ENCODE results near the gene MSH3. TPM values are rescaled to one million over a fixed set of nuclear protein-coding genes. Genes with fewer than 3 reads are reported as not detected.
"Not testable (repeated sequence)": the region's sequence is repeated elsewhere in the genome, so short reads cannot be mapped to it uniquely, and the experiment has no call there.

The MSH3 gene
- total RNA-seq, 1 donor from 2014 or later, result 10.0 TPM

DNA sequence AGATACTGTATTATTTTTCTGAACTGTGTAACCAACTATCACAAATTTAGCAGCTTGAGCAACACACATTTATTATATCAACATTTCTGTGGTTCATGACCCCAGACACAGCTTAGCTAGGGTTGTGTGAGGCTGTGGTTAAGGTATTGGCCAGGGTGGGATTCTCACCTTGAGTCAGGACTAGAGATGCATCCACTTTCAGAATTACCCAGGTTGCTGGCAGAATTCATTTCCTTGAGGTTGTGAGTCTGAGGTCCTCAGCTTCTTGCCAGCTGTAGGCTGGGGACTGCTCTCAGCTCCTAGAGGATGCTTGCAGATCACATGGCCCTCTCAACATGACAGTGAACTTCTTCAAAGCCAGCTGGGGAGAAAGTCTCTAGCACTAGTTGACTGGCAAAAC lies 183.2 kb downstream of the MSH3 start:
- no peak for DNase-seq (ENCODE audit: extremely low read depth, low read depth, low spot score)

DNA sequence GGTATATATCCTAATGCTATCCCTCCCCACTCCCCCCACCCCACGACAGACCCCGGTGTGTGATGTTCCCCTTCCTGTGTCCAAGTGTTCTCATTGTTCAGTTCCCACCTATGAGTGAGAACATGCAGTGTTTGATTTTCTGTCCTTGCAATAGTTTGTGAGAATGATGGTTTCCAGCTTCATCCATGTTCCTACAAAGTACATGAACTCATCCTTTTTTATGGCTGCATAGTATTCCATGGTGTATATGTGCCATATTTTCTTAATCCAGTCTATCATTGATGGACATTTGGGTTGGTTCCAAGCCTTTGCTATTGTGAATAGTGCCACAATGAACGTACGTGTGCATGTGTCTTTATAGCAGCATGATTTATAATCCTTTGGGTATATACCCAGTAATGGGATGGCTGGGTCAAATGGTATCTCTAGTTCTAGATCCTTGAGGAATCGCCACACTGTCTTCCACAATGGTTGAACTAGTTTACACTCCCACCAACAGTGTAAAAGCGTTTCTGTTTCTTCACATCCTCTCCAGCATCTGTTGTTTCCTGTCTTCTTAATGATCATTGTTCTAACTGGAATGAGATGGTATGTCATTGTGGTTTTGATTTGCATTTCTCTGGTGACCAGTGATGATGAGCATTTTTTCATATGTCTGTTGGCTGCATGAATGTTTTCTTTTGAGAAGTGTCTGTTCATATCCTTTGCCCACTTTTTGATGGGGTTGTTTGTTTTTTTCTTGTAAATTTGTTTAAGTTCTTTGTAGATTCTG lies 186.8 kb downstream of the MSH3 start:
- not testable (repeated sequence) for DNase-seq (ENCODE audit: extremely low read depth, low read depth, low spot score)

DNA sequence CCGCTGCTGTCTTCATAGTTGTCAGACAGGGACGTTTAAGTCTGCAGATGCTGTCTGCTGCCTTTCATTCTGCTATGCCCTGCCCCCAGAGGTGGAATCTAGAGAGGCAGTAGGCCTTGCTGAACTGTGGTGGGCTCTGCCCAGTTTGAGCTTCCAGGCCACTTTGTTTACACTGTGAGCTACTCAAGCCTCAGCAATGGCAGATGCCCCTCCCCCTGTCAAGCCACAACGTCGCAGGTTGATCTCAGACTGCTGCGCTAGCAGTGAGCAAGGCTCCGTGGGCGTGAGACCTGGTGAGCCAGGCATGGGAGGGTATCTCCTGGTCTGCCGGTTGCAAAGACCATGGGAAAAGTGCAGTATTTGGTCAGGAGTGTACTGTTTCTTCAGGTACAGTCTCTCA lies 192.0 kb downstream of the MSH3 start:
- DNase-seq (ENCODE audit: extremely low read depth, low read depth, low spot score), result not testable (repeated sequence)

DNA sequence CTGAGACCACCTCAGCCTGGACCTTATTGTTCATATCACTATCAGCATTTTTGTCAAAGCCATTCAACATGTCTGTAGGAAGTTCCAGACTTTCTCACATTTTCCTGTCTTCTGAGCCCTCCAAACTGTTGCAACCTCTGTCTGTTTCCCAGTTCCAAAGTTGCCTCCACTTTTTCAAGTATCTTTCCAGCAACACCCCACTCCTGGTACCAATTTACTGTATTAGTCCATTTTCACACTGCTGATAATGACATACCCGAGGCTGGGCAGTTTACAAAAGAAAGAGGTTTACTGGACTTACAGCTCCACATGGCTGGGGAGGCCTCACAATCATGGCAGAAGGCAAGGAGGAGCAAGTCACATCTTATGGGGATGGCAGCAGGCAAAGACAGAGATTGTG lies 195.7 kb downstream of the MSH3 start:
- DNase-seq (ENCODE audit: extremely low read depth, low read depth, low spot score), result not testable (repeated sequence)

DNA sequence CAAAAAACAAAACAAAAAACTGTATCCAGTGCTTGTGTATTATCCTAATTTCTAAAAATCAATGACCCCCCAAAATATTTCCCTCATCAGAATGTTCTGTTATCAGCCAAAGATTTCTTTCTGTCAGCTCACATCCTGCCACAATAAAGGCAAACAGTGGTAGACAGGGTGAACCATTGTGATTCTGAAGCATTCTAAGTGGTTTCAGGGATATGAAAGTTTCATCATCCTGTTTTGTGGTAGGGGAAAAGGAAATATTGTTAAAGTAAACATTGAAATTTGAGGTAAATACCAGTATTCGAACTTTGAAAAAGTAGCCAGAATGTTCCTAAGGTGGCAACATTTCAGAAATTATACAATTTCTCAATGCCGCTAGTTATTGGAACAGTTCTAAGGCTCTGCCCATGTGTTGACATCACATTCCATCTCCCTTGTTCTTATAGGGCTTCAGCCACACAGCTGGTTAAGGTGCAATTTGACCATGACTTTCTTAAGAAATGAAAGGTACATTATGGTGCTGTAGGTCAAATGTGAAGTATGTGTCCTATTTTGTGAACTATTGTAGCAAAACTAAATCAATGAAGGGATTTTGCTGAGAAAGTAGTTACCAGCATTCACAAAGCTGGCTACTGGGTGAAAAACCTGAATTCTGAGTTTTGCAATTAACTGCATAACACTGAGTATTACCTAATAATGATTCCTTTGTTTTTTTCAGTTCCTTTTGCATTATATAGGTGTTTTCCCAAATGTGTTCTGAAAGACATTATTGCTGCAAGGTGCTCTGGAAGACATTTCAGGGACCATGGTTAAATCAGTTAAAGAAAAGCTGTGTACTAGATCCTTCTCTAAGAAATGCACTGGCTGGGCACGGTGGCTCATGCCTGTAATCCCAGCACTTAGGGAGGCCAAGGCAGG lies 198.1 kb downstream of the MSH3 start:
- no peak for DNase-seq (ENCODE audit: extremely low read depth, low read depth, low spot score)

DNA sequence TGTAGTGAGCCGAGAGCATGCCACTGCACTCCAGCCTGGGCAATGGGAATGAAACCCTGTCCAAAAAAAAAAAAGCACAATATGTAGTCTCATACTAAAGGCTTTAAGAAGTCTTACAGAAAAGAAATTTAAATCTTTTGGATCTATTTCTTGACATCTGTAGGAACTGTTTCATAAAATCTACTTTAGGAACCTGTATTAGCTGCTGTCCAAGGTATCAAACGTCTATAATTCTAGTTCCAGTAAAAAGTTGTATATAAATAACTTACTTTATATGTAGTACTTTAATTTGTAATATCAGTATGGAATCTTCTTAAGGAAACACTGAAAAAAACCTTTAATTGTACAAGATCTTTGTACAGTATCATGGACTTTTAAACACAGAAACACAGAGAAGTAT lies 199.0 kb downstream of the MSH3 start:
- DNase-seq (ENCODE audit: extremely low read depth, low read depth, low spot score), result no peak

DNA sequence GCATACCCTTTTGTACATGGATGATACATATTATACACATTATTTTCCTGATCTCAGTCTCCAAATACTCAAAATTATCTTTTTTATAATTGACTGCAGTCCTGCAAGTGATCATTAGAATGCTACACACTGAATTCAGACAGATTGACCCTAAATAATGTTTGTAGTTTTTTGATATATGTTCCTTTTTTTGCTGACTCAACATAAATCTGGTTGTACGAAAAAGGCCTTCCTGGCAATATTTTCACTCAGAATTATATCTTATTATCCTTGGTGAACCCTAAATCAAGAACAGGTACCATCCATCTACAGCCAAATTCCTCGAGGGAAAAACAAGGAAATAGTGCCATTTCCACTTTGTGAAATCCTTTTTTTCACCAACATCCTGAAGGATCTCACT lies 200.1 kb downstream of the MSH3 start:
- no peak for DNase-seq (ENCODE audit: extremely low read depth, low read depth, low spot score)

DNA sequence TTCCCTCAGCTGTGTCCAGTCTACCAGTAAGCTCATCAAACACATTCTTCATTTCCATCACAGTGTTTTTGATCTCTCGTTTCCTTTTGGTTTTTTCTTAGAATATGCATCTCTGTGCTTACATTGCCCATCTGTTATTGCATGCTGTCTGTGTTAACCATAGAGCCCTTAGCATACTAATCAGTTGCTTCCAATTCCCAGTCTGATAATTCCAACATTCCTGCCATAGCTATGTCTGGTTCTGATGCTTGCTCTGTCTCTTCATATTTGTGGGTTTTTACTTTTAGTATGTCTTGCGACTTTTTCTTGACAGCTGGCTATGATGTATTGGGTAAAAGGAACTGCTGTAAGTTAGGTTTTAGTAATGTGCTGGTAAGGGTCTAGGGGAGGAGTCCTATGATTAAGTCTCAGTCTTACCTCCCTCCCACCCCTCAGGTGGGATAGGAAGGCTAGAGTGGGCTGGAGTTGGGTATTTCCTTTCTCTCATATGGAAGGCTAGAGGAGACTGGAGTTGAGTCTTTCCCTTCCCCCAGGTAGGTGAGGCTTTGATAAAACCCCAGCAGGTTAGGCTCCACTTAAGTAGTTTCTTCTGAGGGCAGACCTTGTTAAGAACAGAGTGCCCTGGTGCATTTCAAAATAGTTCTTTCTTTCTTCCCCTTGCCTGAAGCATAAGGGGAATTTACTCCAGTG lies 206.6 kb downstream of the MSH3 start:
- DNase-seq (ENCODE audit: extremely low read depth, low read depth, low spot score), result no peak

DNA sequence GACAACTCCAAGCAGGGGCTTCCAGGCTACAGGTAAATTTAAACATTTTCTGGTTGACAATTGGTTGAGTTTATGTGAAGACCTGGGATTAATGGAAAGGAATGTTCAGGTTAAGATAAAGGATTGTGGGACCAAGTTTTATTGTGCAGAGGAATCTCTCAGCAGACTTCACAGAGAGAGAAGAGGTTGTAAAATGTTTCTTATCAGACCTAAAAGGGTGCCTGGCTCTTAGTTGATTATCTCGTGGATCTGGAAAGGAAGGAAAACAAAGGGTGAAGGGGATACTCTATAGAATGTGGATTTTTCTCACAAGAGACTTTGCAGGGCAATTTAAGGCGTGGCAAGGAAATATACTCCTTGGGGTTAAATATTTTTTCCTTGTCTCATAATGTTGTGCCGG lies 209.3 kb downstream of the MSH3 start:
- no peak for DNase-seq (ENCODE audit: extremely low read depth, low read depth, low spot score)

DNA sequence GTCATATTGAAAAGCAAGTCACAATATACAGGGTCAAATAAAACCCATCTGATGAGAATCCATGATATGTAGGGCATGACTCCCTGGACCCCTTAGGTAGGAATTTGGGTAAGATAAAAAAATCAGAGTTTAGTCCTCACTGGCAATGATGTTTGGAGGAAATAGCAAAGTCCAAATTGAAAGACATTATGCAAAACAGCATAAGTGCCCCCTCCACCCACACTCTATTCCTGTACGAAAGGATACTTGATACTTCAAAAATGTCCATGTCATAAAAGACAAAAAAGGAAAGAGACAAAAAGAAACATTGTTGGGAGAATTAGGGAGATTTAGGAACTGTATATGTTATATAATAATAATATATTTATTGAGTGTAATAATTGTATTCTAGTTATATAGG lies 209.7 kb downstream of the MSH3 start:
- no peak for DNase-seq (ENCODE audit: extremely low read depth, low read depth, low spot score)

DNA sequence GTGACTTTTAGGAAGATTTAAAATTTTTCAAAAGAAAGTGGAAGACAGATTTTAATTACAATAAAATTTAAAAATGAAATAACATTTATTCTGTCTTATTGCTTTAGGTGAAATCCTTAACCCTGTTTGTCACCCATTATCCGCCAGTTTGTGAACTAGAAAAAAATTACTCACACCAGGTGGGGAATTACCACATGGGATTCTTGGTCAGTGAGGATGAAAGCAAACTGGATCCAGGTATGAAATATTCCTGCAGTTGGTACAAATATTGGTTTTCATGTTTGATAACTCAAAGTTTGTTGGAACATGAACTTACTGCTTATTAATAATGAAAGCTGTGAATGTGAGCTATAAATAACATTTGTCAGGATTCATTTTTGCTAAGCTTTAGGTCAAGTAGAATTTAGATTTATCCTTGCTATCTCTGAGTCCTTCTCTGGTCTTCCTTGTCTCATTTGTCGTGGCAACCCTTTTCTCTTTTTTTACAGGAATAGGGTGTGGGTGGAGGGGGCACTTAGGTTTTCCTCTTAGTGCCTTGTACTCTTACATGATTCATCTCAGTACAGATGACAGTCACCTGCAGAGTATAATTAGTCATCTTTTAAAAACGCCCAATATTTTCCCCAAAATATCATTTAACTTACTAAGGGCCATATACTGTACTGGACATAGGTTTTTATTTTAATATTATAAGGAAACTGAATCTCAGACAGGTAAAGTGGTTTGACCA lies 210.4 kb downstream of the MSH3 start:
- DNase-seq (ENCODE audit: extremely low read depth, low read depth, low spot score), result no peak

DNA sequence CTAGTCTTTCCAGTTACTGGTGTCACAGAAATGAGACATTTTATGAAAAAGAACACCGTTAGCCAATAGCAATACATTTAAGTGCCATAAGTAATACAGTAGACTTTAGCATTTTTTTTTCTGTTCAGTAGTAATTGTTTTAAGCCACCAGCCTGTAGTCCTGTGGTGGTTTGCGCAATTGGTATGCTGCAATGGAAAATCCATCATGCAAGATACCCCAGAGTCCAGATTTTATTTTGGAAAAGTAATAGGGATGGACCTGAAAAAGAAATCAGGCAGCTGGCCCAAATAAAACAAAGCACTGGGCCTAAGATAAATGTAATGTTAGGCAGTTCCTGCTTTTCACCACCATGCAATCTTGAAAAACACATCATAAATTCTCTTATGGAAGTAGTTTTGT lies 211.1 kb downstream of the MSH3 start:
- no peak for DNase-seq (ENCODE audit: extremely low read depth, low read depth, low spot score)

DNA sequence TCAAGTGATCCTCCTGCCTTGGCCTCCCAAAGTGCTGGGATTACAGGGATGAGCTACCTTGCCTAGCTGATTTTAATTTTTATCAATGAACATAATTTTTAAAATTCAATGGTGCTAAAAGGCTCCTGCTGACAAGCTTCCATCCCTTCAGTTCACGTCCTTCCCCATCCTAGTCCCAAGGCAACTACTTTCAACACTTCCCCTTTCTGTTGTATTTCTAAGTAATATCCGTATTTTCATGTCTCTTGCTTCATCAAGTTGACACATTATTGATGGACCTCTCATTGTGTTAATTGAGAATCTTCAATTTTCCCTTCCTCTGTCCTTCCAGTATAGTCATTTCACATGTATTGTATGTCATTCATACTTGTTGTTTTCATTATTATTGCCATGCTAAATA lies 211.9 kb downstream of the MSH3 start:
- no peak for DNase-seq (ENCODE audit: extremely low read depth, low read depth, low spot score)

DNA sequence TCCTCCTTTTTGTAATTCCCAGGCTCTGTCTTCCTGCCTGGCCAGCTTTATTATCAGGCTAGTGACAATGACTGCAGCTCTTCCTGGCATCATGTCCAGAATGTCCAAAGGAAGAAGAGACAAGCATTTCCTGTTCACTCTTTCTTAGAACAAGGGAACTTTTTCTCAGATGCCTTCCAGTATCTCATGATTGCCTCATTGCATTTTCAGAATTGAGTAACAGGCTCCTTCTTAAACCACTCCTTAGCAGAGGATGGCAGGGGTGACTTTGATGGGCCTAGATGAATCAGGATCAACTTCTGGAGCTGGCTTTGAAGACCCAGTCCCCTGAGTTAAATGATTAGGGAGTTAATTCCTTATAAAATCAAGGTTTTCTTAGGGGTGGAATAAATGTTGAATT lies 212.8 kb downstream of the MSH3 start:
- no peak for DNase-seq (ENCODE audit: extremely low read depth, low read depth, low spot score)

DNA sequence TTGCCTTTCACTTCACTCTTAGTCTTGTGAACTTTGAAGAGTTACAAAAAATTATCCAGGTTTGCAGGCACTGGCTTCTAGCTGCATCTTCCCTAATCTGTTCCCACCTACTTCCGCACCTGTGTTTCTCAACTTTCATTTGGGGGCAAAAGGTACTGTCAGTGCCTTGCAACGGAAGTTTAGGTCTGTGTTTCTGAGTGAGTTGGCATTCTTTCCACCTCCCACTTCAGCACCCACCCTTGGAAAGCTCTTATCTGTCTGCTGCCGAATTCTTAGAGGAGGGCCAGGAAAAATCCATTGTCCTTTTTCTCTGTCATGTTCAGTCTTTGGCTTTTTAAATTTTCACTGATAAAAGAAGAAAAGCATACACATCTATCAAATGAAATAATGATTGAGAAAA lies 216.0 kb downstream of the MSH3 start:
- DNase-seq (ENCODE audit: extremely low read depth, low read depth, low spot score), result no peak

DNA sequence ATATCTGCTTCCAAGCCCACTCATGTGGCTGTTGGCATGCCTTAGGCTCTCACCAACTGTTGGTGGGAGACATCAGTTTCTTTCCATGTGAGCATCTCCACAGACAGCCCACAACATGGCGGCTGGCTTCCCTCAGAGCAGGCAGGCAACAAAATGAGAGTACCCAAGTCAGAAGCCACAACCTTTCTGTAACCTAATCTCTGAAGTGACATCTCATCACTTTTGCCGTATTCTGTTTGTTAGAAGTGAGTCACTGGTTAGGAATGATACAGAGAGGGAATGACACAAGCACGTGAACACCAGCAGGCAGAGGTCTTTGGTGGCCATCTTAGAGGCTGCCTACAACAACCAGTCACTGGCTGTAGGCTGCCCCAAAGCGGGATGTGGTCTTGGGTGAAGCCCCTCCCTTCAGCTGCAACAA lies 217.1 kb downstream of the MSH3 start:
- no peak for DNase-seq (ENCODE audit: extremely low read depth, low read depth, low spot score)

DNA sequence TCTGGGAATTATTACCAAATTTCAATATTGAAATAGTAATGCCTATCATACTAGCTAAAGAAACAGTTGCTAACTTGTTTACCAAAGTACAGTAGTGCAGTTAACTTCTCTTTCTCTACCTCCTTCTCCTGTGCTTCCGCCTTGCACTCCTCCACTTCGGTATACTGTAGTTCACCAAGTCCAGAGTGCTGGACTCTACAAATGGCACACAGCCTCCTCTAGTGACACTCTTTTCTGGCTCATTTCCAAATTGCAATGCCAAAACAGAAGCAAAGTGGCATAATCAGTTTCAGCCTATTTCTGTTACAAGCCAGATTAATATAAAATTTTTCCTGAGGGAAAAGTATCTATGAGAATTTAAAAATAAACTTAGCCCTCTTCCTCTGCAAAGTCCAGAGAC lies 219.7 kb downstream of the MSH3 start:
- no peak for DNase-seq (ENCODE audit: extremely low read depth, low read depth, low spot score)

DNA sequence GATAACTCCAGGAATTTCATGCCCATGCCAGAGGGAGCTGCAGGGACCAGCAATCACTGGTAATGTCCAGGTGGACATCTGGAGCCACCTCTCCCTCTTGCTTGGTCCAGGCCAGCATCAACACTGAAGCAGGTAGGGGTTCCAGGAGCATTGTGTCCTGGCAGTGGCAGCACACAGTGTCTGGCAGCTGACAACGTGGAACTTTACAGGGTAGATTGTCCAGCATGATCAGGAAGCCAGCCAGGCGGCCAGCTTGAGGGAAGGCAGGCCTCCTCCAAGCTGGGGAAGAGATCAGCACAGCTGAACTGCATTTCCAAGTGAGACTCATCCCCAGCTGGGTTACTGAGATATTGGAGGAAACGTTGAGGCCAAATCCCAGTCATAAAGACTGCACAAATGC lies 223.1 kb downstream of the MSH3 start:
- no peak for DNase-seq (ENCODE audit: extremely low read depth, low read depth, low spot score)

DNA sequence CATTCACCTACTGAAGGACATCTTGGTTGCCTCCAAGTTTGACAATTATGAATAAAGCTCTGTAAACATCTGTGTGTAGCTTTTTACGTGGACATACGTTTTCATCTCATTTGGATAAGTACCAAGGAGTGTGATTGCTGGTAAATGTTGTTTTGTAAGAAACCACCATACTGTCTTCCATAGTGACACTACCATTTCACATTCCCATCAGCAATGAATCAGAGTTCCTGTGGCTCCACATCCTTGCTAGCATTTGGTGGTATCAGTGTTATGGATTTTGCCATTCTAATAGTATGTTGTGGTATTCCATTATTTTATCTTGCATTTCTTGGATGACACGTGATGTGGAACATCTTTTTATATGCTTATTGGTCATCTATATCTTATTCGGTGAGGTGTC lies 227.3 kb downstream of the MSH3 start:
- DNase-seq (ENCODE audit: extremely low read depth, low read depth, low spot score), result no peak

DNA sequence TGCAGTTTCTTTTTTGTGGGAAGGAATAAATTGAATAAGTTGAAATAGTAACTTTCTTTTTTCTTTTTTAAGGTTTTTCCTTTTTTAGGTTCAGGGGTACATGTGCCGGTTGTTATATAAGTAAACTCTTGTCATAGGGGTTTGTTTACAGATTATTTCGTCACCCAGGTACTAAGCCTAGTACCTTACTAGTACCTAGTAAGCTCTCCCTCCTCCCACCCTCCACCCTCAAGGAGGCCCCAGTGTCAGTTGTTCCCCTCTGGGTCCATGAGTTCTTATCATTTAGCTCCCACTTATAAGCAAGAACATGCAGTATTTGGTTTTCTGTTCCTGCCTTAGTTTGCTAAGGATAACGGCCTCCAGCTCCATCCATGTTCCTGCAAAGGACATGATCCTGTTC lies 228.9 kb downstream of the MSH3 start:
- not testable (repeated sequence) for DNase-seq (ENCODE audit: extremely low read depth, low read depth, low spot score)
